H54 (cell line): ENCODE data around the gene VAV2.

ENCODE experiments used
- DNase-seq: peaks from one replicate; pipeline ENCODE4 v3.0.0; 2011; ENCODE audit warnings: low spot score, mixed read lengths; ENCODE audit not compliant: insufficient read length
- FAIRE-seq: peaks from 3 replicates; lab custom pipeline; 2011; peaks lifted over from hg19 to GRCh38; lab: Jason Lieb, UNC
- POLR2A ChIP-seq: IDR thresholded peaks from 2 replicates; pipeline ENCODE4 v1.6.1; 2011; ENCODE audit warnings: low read depth, mild to moderate bottlenecking, low read length

Gene VAV2

DNA sequence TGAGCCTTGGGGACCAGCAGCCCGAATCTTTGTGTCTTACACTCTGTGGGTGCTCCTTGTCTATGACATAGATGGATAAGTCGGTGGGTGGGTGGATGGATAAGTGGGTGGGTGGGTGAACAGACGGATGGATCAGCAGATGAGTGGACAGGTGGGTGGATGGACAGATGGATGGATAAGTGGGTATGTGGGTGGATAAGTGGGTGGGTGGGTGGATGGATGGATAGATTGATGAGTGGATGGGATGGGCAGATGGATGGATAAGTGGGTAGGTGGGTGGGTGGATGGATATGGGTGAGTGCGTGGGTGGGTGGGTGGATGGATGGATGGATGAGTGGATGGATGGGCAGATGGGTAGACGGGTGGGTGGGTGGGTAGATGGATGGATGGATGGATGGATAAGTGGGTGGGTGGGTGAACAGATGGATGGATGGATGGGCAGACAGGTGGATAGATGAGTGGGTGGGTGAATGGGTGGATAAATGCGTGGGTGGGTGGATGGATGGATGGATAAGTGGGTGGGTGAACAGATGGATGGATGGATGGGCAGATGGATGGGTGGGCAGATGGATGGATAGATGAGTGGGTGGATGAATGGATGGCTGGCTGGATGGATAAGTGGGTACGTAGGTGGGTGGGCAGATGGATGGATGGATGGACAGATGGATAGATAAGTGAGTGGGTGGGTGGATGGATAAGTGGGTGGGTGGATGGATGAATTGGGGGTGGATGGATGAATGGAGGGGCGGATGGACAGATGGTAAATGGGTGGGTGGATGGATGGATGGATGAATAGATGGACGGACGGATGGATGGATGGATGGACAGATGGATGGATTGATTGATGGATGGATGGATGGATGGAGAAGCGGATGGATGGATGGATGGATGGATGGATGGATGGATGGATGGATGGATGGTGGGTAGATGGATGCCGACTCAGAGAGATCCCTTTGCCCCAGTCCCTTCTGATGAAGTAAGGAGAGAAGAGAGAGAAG lies 121.2 kb downstream of the VAV2 start:
- DNase-seq (no peak), FAIRE-seq (no peak)
- no peak for TF ChIP-seq POLR2A

- no peak for TF ChIP-seq POLR2A
- DNase-seq (no peak), FAIRE-seq (no peak)
Observed at GRCh38 chr9:133869674-133870405, 122.3 kb downstream of the VAV2 start.

DNA sequence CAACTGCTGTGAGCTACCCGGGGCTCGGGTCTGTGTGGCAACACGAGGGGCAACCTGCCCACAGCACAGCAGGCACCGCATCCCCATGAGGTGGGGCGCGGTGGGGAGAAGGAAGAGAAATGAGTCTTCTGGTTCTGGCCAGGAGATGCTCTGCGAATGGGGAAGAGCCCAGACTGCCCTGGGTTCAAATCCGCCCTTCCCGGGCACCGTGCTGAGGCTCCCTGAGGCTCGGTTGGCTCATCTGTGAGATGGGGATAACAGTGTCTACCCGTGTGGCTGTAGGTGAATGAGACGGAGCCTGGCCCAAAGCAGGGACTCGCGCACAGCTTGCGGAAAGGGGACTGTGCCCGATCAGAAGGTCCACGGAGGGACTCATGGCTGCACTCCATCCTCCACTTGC lies 123.9 kb downstream of the VAV2 start:
- FAIRE-seq: no peak
- no peak for DNase-seq
- TF ChIP-seq POLR2A: no peak

DNA sequence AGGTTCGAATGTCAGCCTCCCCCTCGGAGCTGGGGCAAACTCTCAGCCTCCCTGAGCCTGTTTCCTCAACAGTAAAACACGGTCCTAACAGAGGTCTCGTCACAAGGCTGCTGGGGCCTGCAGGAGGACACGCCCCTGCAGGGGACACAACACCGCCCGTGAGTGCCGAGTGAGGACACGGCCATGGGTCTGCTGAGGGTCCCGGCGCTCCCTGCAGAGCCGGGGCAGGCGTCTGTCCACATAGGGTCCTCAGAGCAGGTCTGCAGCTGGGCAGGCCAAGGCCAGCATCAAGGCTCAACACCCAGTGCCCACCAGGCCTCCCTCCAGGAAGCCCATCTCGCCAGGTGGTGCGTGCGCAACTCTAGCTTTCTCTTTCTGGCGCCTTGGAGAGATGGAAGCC lies 125.2 kb downstream of the VAV2 start:
- no peak for TF ChIP-seq POLR2A
- no peak for DNase-seq
- FAIRE-seq: no peak

DNA sequence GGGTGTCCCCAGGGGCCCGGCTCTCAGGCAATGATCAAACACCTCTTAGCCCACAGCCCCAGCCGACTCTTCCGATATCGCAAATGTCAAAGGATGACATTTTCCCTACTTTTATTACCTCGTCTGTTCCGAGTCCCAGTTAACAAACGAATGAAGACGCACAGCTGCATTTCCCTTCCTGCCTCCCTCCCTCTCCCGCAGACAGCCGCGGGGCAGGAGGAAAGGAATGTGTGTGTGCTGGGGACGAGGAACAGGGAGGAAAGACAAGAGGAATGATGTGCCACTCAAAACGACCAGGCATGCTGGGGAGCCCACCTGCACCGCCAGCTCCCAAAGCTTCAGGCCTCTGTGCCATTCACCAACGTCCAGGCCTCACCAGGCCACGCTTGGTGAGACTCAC lies 128.1 kb downstream of the VAV2 start:
- TF ChIP-seq POLR2A: no peak
- FAIRE-seq: no peak
- DNase-seq: no peak

DNA sequence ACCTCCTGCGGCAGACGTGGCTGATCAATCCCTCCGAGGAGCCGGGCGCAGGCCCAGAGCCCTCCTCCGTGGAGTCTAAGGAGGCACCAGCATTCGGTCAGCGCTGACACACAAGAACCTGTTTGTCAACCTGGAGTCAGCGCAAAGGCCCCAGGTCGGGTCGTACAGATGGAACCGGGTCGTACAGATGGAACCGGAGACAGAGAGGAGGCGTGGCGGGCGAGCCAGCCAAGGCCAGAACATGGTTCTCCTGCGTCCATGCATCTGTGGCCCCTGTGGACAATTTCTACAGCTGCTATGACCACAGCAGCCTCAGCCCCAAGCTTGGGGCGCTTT lies 128.9 kb downstream of the VAV2 start:
- DNase-seq (no peak), FAIRE-seq (no peak)
- TF ChIP-seq POLR2A: no peak

DNA sequence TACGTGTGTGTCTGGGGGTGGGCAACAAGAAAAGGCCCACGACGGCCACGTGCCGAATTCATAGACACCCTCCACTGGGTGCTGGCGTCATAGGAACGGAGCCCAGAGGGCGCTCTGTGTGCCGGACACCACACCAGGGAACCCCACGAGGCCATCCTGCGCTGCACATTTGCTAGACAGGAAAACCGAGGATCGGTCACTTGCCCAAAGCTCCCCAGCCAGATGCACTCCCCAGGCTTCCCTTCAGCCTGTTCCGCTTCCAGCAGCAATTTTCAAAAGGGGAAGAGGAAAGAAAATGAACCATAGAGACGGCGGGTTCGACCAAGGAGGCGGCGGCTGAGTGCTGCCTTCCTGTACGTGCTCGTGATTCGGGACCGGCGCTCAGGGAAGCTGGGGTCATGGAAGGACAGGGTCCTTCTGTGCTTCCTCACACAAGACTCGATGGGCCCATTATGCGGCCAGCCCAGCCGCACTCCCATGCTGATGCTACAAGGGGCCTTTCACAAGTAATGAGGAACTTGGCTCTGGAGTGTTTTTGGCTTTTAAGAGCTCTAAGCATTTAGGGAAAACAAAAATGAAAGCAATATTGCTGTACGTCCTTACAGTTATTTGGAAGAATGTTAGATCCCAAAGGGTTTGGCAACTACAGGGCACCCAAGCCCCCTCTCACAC lies 129.4 kb downstream of the VAV2 start:
- FAIRE-seq (no peak), DNase-seq (no peak)
- no peak for TF ChIP-seq POLR2A

GRCh38 chr9:133861692-133862091 lies 130.4 kb downstream of the VAV2 start:
- TF ChIP-seq POLR2A: no peak
- no peak for DNase-seq
- FAIRE-seq: no peak

- no peak for FAIRE-seq
- TF ChIP-seq POLR2A: no peak
Observed at GRCh38 chr9:133861086-133861485, 131.0 kb downstream of the VAV2 start.

DNA sequence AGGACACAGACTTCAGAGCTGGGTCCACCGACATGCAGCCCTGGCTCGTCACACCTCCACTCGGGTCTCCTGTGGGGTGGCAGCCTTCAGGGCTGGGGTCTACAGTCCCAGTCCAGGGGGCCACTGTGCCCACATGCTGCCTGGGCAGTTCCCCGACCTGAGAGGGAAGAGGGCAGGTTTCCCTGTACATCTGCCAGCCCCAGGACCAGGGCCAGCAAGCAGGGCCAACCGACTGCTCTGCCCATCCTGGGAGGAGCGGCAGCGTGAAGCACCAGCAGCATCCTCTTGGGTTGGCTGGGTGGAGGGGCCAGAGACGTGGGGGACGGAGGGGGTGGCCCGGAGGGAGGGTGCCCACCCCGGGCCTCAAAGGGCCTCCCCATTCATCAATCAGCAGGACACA lies 133.4 kb downstream of the VAV2 start:
- DNase-seq: no peak
- TF ChIP-seq POLR2A: no peak
- no peak for FAIRE-seq

More at GRCh38 chr9:133861086-133861485, 131.0 kb downstream of the VAV2 start:
- no peak for DNase-seq

DNA sequence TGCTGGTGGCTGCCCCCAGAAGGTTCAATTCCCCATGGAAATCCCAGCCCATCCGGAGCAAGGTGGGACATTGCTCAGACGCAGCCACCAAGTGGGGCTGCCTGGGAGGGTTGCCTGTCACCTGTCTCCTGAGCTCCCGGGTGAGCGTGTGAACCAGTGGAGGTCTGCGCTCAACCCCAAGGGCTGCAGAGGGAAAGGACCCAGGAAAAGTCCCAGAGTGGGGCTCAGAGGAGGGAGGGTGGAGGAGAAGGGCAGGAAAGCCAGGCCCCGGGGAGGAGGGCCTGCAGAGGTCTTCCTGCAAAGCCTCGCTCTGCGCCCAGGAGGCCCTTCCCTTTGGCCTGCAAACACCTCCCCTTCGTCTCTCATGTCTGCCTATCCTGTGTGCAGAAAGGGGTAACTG lies 134.5 kb downstream of the VAV2 start:
- TF ChIP-seq POLR2A: no peak

DNA sequence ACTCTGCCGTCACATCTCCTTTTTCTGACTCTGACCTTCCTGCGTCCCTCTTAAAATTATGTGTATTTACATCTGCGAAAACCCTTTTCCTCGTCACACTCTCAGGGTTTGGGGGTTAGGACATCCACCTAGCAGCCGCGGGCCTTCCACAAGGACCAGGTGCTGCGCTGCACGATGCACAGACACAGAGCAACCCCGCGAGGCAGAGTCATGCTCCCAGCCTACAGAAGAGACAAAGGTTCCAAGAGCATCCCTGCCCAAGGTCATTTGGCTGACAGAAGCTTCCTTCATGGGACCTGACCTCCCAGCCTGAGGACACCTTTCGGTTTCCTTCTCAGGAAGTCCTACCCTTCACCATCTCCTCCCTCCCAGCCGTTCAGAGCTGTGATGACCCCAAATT lies 135.3 kb downstream of the VAV2 start:
- FAIRE-seq (no peak), DNase-seq (no peak)
- no peak for TF ChIP-seq POLR2A

More for the DNA sequence above, 134.5 kb downstream of the VAV2 start:
- FAIRE-seq (no peak), DNase-seq (no peak)

DNA sequence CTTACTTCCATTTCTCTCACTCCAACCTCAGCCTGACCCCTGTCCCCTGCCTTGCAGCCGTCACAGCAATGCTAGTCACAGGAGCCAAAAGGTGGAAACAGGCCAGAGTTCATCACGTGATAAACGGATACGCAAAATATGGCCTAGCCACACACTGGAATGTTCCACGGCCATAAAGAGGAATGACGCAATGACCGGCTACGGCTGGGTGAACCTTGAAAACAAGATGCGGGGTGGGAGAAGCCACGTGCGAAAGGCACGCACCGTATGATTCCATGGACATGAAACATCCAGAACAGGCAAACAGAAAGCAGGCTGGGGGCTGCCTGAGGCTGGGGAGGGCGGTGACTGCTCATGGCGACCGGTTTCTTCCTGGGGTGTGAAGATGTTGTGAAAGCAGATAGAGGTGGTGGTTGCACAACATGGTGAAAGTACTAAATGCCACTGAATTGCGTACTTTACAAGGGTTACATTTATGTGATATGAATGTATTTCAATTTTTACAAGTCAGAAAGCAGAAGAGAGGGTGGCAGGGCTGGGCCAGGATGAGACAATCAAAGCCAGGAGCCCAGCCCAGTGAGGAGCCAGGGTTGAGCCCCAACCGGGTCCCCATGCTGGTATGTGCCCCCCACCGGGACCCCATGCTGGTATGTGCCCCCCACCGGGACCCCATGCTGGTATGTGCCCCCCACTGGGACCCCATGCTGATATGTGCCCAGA lies 136.2 kb downstream of the VAV2 start:
- FAIRE-seq (no peak), DNase-seq (no peak)
- no peak for TF ChIP-seq POLR2A
